Stimulated activated CD4-positive, alpha-beta T cell treated with anti-CD3 and anti-CD28 coated beads, Interleukin-1b, Interleukin-23, amount 100 ng/mL, for 24 hours (primary cell): Measurements from ENCODE around the gene DHRS13.
"Not testable (repeated sequence)": the region's sequence is repeated elsewhere in the genome, so short reads cannot be mapped to it uniquely, and the experiment has no call there.

ENCODE experiments used
- DNase-seq, 4 experiments: peaks; one replicate each; pipeline ENCODE4 v3.0.0-alpha.2; 2020; ENCODE audit warnings: low read depth in 4 of 4, low spot score in 1 of 4

Gene DHRS13

GRCh38 chr17:28937044-28937729, 34.3 kb upstream of the DHRS13 start:
- DNase-seq: no peak

DNA sequence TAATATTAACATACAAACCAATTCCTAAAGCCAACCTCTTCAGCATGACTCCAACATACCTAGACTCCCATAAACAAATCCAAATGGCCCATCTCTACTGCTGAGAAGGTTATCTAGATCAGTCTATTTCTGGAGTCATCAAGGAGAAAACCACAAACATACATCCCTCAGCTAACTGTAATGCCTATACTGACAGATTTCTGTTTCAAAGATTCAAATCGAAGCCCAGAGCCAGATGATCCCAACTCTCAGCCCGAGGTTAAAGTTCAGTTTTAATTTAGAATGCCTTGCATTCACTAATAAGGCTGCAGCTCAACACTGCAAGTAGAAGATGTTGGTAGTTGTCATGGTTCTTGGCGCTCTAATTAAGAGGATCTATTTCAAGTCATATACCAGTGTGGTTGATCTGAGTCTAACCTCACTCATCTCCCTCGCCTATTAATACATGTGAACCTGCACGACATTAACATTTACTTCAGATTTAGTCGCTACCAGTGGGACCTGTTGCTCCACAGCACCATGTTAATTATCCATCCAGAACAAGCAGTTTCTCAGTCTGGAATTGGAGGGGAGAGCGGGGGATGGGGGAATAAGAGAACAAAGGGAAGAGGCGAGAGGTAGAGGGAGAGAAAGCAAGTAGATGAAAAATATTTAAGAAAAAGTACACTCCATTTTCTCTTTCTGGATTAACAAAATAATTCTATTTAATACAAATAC, 33.0 kb upstream of the DHRS13 start:
- no peak for DNase-seq

DNA sequence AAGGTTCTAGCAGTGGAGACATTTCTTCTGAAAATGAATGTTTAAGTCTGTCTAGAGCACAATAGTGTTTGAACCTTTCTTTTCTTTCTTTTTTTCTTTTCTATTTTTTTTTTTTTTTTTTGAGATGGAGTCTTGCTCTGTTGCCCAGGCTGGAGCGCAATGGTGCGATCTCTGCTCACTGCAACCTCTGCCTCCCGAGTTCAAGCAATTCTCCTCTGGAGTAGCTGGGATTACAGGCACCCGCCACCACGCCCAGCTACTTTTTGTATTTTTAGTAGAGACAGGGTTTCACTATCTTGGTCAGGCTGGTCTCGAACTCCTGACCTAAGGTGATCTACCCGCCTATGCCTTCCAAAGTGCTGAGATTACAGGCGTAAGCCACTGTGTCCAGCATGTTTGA, 31.6 kb upstream of the DHRS13 start:
- not testable (repeated sequence) for DNase-seq

DNA sequence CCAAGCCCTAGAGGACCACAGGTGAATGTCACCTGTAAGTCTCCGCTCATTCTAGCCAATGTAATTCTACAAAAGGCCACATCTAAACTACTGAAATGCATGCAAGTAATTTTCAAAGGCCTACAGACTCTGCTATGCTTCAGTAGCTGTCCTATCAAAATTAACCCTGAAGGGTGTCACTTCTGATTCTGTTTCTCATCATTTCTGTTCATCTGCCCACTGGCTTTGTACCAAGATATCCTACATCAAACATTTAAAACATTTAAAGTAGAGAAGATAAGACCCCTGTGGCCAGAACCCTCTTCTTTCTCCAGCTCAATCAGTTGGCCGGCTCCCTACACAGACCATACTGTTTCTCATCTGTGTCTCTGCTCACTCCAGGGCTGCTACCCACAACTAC, 26.9 kb upstream of the DHRS13 start:
- DNase-seq: no peak

GRCh38 chr17:28928061-28928460, 25.2 kb upstream of the DHRS13 start:
- no peak for DNase-seq

GRCh38 chr17:28926786-28927185, 23.9 kb upstream of the DHRS13 start:
- DNase-seq: no peak

GRCh38 chr17:28926366-28926765, 23.5 kb upstream of the DHRS13 start:
- DNase-seq: no peak

- DNase-seq: no peak
These were observed 23.1 kb upstream of the DHRS13 start for GRCh38 chr17:28925912-28926365.

DNA sequence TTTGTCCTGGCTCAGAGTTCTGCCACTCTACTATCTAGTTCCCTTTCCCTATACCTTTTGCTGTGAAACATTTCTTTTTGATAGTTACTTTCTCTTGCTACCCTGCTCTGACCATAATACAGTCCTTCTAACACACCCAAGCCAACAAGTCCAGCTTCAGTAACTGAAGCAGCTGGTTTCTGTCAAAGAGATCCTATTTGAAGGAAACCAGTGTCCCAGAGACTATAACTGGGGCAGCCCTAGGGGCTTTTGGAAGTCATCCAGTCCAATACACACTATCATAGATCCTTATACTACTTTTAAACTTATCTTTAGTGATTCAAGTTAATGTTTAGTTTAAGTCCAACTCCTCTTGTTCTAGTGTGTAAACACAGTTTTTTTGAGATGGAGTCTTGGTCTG, 17.3 kb upstream of the DHRS13 start:
- no peak for DNase-seq

GRCh38 chr17:28918295-28918694, 15.4 kb upstream of the DHRS13 start:
- DNase-seq: no peak

DNA sequence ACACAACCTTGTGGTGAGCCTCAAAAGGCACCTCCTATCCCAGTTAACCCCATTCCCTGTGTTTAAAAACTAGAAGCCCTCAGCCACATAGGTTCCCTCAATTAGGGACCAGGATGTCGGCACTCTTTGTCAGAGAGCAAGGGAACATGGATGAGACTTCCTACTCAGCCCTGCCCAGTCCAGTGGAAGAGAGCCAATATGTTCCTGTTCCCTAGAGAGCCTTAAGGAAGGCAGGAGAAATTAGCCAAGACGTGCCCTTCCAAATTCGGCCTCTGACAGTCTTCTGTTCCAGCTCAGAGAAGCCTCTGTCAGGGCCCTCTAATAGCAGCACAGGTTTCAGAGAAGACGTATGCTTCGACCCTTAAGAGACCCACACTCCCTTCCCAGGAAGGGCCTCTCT, 14.6 kb upstream of the DHRS13 start:
- DNase-seq: no peak

- no peak for DNase-seq
These were observed 14.2 kb upstream of the DHRS13 start for GRCh38 chr17:28917029-28917428.

DNA sequence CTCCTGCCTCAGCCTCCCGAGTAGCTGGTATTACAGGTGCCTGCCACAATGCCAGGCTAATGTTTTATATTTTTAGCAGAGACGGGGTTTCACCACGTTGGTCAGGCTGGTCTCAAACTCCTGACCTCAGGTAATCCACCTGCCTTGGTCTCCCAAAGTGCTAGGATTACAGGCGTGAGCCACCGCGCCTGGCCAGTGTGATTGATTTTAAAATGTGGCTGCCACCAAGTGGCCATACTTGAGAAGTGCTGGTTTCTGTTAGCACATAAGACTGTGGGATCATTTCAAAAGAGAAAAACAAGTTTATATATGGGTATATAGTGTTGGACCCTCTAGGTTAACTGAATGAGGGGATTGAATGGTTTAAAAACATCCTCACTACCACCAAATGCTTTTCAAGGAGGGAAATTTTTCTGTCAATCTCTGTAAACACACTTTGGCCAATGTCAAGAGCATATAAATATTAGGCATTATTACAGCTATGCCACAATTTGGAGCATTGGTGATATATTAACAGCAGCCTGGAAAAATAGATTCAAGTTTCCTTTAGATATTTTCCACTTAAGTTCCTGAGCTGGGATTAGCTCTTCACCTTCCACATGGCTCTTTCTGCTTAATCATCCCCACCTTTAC, 13.5 kb upstream of the DHRS13 start:
- DNase-seq: no peak

GRCh38 chr17:28912938-28913333, 10.1 kb upstream of the DHRS13 start:
- no peak for DNase-seq

DNA sequence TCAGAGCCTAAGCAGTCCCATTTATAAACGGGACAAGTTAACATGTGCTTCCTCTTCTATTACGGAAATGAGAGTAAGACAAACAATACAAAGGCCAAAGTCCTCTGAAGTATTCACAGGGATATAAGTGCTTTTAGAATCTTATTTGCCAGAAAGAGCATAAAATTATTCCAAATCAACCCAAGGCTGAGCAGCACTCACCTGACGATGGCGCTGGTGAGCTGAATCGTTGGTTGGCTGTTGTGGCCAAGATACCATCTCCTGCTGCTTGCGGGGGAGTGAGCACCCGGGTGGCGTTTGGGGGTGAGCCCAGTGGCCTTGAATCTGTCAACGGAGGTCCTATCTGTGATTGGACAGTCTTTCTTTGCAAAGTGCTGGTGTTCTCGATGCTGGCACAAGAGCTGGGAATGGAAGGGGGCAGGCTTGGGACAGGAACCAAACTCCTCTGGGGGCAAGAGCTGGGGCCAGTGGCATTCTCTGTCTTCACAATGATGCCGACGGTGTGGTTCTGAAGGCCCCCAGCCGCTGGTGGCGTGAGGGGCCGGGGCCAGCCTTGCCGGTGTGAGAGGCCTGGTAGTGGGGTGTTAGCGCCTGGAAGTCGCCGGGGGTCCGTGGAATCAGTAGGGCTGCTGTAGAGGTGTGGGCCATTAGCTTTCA, 9.5 kb upstream of the DHRS13 start:
- DNase-seq: no peak

DNA sequence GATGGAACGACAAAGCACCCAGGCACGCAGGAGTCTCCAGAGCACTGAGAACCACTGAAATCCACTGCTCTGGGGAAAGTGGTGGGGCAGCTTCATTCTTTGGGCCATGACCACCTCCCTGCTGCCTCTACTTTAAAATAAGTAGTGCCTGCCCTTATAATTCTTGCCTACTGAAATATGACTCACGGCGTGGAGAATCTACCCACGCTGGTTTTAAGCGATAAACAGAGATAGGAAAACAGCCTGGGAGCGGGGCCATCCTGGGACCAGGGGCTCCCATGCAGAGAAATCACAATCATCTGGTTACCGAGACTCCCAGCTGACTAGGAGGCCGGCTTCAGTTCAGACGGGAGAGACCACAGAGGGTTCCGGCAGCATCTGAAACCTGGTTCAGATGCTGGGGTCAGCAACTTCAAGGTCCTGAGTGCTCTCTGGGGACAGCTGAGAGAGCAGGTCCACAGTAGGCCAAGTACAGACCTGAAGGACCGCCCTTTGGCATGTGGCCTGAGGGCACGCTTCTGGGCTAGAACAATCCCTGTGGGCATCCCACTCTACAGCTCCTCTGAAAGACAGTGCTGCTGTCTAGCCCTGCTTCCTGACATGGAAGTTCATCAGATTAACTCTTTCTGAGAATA, 8.6 kb upstream of the DHRS13 start:
- DNase-seq: no peak

GRCh38 chr17:28910534-28910933, 7.7 kb upstream of the DHRS13 start:
- no peak for DNase-seq

DNA sequence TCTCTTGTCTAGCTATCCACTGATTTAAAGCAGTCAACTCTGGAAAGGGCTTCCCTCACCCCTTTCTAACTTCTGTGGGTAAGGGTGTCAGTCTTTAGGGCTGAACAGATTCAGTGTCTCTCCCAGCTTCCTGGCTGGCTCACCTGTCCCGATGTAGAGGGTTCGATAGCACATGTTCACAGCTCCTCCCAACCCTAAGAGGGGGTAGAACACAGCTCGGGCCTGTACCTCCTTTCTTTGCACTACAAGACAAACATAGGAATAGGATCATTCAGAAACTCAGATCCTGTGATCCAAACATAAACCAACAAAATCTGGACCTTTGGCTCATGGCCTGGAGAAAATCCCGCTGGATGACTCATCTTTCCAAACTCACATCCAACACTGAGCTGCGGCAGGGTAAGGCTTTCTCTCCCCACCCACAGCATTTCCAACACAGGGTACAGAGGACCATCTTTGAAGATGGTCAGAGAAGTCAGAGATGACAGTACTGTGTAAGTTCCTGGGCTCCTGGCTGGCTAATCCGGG, 5.8 kb upstream of the DHRS13 start:
- no peak for DNase-seq

DNA sequence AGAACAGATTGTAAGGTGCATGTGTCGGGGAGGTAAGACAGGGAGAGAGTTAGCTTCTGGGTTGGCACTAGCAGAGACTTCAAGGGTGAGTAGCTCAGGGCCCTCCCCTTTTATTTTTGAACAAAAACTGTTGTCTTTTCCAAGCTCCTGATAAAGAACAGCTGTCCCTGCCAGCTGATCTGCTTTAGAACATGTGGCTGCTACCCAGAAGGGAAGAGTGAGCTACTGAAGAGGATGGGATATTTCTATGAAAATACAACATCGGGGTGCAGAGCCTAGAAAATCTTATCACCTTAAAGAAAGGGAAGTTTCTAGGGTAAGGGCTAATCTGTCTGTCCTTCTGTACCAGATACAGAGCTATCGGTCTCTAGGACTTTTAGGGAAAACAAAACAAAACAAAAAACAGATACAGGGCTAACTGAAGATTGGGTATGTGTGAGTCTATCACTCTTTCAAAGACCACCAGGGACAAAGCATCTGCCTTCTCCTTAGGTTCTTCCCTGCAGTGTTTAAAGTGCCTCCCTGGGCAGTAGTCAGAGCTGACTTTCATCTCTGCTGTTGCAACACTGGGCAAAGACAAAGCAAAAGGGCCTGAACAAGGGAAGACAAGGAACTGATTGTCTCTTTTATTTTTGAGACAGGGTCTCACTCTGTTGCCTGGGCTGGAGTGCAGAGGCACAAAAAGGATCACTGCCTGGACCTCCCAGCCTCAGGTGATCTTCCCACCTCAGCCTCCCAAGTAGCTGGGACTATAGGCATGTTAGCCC, 5.0 kb upstream of the DHRS13 start:
- no peak for DNase-seq

GRCh38 chr17:28906706-28907438, 4.0 kb upstream of the DHRS13 start:
- DNase-seq: no peak
